BJ (cell line): ENCODE data around the gene CERS6. TPM values are rescaled to one million over a fixed set of nuclear protein-coding genes. Genes with fewer than 3 reads are reported as not detected.

Source experiments
- CTCF ChIA-PET: fragments of 350-600 bp; formaldehyde crosslinking; extraction: SDS; loops from one replicate; lab custom pipeline; 2021; ENCODE audit warnings: antibody characterized with exemption, inconsistent platforms; lab: Yijun Ruan, JAX
- POLR2A ChIA-PET: fragments of 300-600 bp; sonication (Branson Sonifier 250); formaldehyde crosslinking; extraction: SDS; loops from one replicate; lab custom pipeline; 2021; ENCODE audit warnings: antibody characterized with exemption; lab: Charles Lee
- DNase-seq: peaks from one replicate; pipeline ENCODE4 v3.0.0-alpha.2; 2011; ENCODE audit warnings: low read depth
- H3K27me3 ChIP-seq: 2 replicates; pipeline ENCODE4 v1.6.0; 2011; ENCODE audit warnings: low read length; ENCODE audit not compliant: control insufficient read depth, insufficient read depth
- H3K36me3 ChIP-seq: 2 replicates; pipeline ENCODE4 v1.5.1; 2011; ENCODE audit warnings: low read length; ENCODE audit not compliant: control insufficient read depth, insufficient read depth
- H3K4me3 ChIP-seq: 2 replicates; pipeline ENCODE4 v1.5.1; 2011; ENCODE audit warnings: low read depth, mild to moderate bottlenecking, control low read depth, low read length
- polyA plus RNA-seq: library from polyadenylated mRNA; depleted of rRNA; stranded (reverse); fragments of >200 nt; gene quantifications from 2 replicates; pipeline ENCODE4 v1.2.3, GENCODE V29; 2011
- TF ChIP-seq, protein P1 (sequence below): IDR thresholded peaks from 2 replicates; pipeline ENCODE4 v1.5.1; 2011; ENCODE audit warnings: low read depth, mild to moderate bottlenecking, control low read depth, inconsistent platforms, low read length, moderate library complexity; ENCODE audit not compliant: insufficient read depth

CERS6 gene
- polyA plus RNA-seq, 1 experiment, result 1.6 TPM

DNA sequence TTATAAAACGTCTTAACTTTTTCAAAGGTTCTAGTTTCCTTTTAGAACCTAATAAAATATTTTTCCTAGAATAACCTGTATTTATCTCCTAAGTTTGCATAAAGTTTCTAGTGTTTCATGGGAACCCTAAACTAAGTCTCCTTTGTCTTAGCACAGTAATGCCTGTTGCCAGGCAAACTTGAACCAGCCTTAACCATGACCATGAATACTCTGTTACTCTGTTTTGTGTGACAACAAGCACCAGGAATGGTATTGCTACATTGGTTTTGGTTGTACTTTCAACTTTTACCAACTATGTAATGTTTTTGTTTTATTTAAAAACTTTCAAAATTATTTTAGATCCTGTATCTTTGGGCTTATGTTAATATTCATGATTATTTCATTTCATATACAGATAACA is 137.6 kb downstream of the CERS6 start:
- TF ChIP-seq, protein P1, sequence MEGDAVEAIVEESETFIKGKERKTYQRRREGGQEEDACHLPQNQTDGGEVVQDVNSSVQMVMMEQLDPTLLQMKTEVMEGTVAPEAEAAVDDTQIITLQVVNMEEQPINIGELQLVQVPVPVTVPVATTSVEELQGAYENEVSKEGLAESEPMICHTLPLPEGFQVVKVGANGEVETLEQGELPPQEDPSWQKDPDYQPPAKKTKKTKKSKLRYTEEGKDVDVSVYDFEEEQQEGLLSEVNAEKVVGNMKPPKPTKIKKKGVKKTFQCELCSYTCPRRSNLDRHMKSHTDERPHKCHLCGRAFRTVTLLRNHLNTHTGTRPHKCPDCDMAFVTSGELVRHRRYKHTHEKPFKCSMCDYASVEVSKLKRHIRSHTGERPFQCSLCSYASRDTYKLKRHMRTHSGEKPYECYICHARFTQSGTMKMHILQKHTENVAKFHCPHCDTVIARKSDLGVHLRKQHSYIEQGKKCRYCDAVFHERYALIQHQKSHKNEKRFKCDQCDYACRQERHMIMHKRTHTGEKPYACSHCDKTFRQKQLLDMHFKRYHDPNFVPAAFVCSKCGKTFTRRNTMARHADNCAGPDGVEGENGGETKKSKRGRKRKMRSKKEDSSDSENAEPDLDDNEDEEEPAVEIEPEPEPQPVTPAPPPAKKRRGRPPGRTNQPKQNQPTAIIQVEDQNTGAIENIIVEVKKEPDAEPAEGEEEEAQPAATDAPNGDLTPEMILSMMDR, result no peak
- Histone ChIP-seq H3K36me3 (no peaks in the 10 kb centered on the region), H3K27me3 (no peaks in the 10 kb centered on the region), H3K4me3 (no peak overlapping the region)
- ChIA-PET CTCF (no interaction called here), POLR2A (no interaction called here)
- DNase-seq, result no peak

DNA sequence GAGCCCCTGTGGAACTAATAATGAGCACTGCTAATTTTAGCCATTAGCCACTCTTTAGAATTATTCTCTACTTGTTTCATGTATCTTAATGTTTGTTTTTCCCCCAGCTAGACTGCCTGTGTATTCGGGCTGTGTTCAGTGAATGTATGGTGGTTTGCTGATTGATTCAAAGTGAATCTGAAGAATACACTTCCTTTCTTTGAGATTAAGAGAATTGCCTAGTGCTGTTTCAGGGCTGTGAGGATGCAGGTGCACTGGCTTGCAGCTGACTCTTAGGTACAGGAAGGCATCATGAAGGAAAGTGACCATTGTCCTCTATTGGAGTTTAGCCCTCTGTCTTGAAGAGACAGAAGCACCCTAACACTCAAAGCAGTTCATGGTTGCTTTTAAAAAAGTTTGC is 138.7 kb downstream of the CERS6 start:
- no peak overlapping the region for H3K4me3 ChIP-seq

DNA sequence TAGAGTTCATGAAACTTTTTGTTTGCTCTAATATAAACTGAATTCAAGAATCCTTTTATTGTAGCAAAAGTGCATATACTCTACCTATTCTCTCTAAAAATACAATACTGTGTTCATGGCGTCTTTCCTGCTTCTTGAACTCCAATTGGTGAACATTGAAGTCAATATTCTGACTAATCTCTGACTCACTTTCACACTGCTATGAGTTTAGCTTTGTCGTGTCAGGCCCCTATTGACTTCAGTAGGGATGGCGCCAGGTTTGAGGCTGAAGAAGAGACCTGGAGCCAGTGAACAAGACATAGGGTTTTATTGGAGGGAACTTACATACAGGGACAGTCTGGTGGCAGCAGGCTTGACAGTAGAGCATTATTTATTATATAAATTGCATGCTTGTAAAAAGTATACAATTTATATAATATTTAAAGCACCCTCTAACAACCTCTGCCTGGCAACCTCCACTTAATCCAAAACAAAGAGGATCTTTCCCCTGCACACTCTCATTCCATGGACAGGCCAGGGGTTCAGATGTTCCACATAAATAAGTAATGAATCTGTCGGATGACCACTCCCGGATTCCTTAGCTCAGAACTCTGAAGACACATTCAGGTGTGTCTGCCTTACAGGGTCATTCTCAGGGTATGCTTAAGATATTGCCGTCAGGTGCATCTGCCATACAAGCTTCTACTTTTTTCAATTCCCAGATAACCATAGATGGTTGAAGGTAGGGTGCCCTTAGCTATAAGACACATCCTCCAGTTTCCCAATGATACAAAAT is 141.0 kb downstream of the CERS6 start:
- TF ChIP-seq, protein P1, result no peak
- DNase-seq, result no peak
- H3K4me3 ChIP-seq, result no peak overlapping the region
- CTCF ChIA-PET, result no interaction called here
- POLR2A ChIA-PET, result no interaction called here
- H3K36me3 ChIP-seq, result no peaks in the 10 kb centered on the region
- no peaks in the 10 kb centered on the region for H3K27me3 ChIP-seq

More for the DNA sequence above, 138.7 kb downstream of the CERS6 start:
- CTCF ChIA-PET, result no interaction called here
- no peak for DNase-seq
- H3K27me3 ChIP-seq, result no peaks in the 10 kb centered on the region
- H3K36me3 ChIP-seq, result no peaks in the 10 kb centered on the region
- POLR2A ChIA-PET, result no interaction called here
- TF ChIP-seq, protein P1, result no peak

DNA sequence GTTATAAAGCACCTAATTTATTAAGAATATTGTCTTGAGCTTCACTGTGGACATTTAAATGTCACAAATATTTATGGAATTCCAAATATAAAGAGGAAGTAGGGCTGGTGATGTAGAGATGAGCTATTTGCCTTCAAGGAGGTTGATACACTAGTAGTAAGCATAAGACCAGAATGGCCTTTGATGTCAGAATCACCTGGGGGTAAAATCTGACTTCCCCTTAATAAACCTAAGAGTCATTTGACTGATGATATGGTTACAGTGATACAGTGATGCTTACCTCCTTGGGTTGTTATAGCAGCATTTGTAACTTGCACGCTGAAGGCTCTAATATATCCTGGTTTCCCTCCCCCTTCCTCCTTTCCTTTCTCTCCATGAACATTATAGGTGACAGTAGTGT is 143.7 kb downstream of the CERS6 start:
- no peaks in the 10 kb centered on the region for H3K27me3 ChIP-seq
- POLR2A ChIA-PET, result no interaction called here
- CTCF ChIA-PET, result interaction anchor here (0.7 kb wide), 1 partner anchor 25 kb away, joined by 3 read pairs; no protein-coding TSS in a partner anchor
- no peaks in the 10 kb centered on the region for H3K36me3 ChIP-seq
- TF ChIP-seq, protein P1, result no peak
- DNase-seq, result no peak
- no peak overlapping the region for H3K4me3 ChIP-seq

DNA sequence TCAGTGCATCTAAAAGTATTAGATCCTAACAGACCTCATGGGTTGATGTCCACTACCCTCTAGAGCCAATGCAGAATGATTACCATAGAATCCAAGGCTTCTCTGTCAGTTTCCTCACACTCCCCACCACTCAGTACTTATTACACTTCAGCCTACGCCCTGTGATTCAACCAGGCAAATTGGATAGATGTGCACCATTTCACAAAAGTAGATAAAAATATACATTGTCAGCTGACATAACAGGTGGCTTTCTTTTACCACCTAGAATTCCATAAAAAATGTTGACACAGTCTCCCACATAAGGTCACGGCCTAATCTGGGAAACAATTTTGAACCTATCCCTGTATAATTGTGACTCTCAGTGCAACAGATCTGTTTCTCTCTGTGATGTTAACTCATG is 144.9 kb downstream of the CERS6 start:
- CTCF ChIA-PET, result no interaction called here
- Histone ChIP-seq H3K36me3 (no peaks in the 10 kb centered on the region), H3K27me3 (no peaks in the 10 kb centered on the region), H3K4me3 (no peak overlapping the region)
- POLR2A ChIA-PET, result no interaction called here
- no peak for DNase-seq
- TF ChIP-seq, protein P1, result no peak
